ENCODE data around the gene SGF29.
"Not testable (repeated sequence)": the region's sequence is repeated elsewhere in the genome, so short reads cannot be mapped to it uniquely, and the experiment has no call there.

- TF ChIP-seq, protein P1, sequence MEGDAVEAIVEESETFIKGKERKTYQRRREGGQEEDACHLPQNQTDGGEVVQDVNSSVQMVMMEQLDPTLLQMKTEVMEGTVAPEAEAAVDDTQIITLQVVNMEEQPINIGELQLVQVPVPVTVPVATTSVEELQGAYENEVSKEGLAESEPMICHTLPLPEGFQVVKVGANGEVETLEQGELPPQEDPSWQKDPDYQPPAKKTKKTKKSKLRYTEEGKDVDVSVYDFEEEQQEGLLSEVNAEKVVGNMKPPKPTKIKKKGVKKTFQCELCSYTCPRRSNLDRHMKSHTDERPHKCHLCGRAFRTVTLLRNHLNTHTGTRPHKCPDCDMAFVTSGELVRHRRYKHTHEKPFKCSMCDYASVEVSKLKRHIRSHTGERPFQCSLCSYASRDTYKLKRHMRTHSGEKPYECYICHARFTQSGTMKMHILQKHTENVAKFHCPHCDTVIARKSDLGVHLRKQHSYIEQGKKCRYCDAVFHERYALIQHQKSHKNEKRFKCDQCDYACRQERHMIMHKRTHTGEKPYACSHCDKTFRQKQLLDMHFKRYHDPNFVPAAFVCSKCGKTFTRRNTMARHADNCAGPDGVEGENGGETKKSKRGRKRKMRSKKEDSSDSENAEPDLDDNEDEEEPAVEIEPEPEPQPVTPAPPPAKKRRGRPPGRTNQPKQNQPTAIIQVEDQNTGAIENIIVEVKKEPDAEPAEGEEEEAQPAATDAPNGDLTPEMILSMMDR (optimal IDR thresholded peaks at IDR 0.05 in 1 of 3, IDR thresholded peaks at IDR 0.05 in 1 of 3, conservative IDR thresholded peaks at IDR 0.05 in 1 of 3; ENCODE audit: extremely low read depth in 1 of 3, insufficient read depth in 2 of 3, low read length in 3 of 3): not testable (repeated sequence)
- not testable (repeated sequence) for TF ChIP-seq EZH2 (IDR thresholded peaks at IDR 0.05; ENCODE audit: low read length)
Observed at GRCh38 chr16:28608867-28609596, 55.3 kb downstream of the SGF29 start.
